ACC112 (cell line): ENCODE data around the gene NCK2.

ENCODE experiments used
- H2AFZ ChIP-seq: fragments of 200-600 bp; sonication (generic); one replicate; pipeline ENCODE4 v1.6.0; 2017; ENCODE audit warnings: antibody characterized with exemption, low read length; ENCODE audit not compliant: unreplicated experiment
- H3K27ac ChIP-seq: fragments of 200-600 bp; sonication (generic); 2 replicates; pipeline ENCODE4 v1.5.1; 2014; ENCODE audit warnings: low read depth, mild to moderate bottlenecking, antibody characterized with exemption, low read length, moderate library complexity
- H3K27me3 ChIP-seq: fragments of 200-600 bp; sonication (generic); 2 replicates; pipeline ENCODE4 v1.6.1; 2014; ENCODE audit warnings: mild to moderate bottlenecking, antibody characterized with exemption, low read length, moderate library complexity, mixed read lengths; ENCODE audit not compliant: insufficient read depth
- H3K36me3 ChIP-seq: fragments of 200-600 bp; sonication (generic); 2 replicates; pipeline ENCODE4 v1.6.1; 2016; ENCODE audit warnings: mild to moderate bottlenecking, antibody characterized with exemption, low read length, moderate library complexity, mixed read lengths; ENCODE audit not compliant: insufficient read depth
- H3K4me1 ChIP-seq: fragments of 200-600 bp; sonication (generic); one replicate; pipeline ENCODE4 v1.6.1; 2016; ENCODE audit warnings: low read length, mixed read lengths; ENCODE audit not compliant: insufficient read depth, unreplicated experiment, control insufficient read depth
- H3K4me3 ChIP-seq: fragments of 200-600 bp; sonication (generic); 2 replicates; pipeline ENCODE4 v1.5.1; 2014; ENCODE audit warnings: mild to moderate bottlenecking, low read depth, low read length
- H3K79me2 ChIP-seq: fragments of 200-600 bp; sonication (generic); one replicate; pipeline ENCODE4 v1.6.0; 2016; ENCODE audit warnings: low read length; ENCODE audit not compliant: control insufficient read depth, unreplicated experiment, insufficient read depth

Gene NCK2

GRCh38 chr2:105744909-105745853, at the start of gene NCK2:
Gene NCK2 (plus strand): TSS chr2:105744912. CDS start chr2:105855064, 110,152 bp downstream.
- H3K4me3 ChIP-seq: peak within 1 kb of the TSS; percentile 84
- H3K79me2 ChIP-seq: peaks cover 30% of the 10 kb centered on the region
- H3K27ac ChIP-seq: no peak within 1 kb of the TSS
- peaks cover 21% of the 10 kb centered on the region for H3K27me3 ChIP-seq
- H3K36me3 ChIP-seq: no peaks in the 10 kb centered on the region
- H2AFZ ChIP-seq: peak within 1 kb of the TSS; percentile 86
- H3K4me1 ChIP-seq: peaks cover 15% of the 10 kb centered on the region

DNA sequence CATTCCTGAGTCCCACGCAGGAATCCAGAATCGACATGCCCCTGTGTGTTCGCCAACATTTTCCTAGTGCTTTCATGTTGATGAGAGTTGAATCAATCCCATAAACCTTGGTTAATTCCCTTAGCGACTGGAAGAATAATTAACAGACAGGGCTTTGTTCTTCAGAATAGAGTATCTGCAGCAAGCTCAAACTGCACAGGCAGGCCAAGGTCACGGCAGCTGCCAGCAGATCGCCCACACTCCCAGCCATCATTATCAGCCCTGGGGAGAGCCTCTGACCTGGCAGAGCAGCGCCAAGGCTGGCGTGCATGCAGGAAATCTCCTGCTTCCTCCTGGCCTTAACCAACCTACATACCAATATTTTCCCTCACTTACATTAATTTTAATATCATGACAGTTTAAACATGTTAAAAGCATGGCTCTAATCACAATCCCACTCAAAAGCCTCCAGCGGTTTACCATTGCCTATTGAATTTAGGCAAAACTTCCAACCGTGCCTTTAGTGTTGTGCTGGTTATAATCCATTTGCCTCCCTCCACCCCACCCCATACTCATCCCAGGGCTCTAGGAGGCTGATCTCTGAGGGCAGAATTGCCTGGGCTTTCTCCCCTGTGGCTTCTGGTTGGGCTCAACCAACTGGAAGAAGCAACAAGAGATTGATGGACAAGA, 46.8 kb upstream of the NCK2 start:
- H3K79me2 ChIP-seq: no peaks in the 10 kb centered on the region
- H3K4me3 ChIP-seq: no peak overlapping the region
- no peak overlapping the region for H3K27ac ChIP-seq
- no peaks in the 10 kb centered on the region for H3K4me1 ChIP-seq
- no peak overlapping the region for H2AFZ ChIP-seq
- no peaks in the 10 kb centered on the region for H3K36me3 ChIP-seq
- peaks cover 90% of the 10 kb centered on the region for H3K27me3 ChIP-seq

- no peaks in the 10 kb centered on the region for H3K79me2 ChIP-seq
- H3K36me3 ChIP-seq: no peaks in the 10 kb centered on the region
- H3K27ac ChIP-seq: no peak overlapping the region
- no peaks in the 10 kb centered on the region for H3K4me1 ChIP-seq
- H2AFZ ChIP-seq: no peak overlapping the region
- H3K27me3 ChIP-seq: peaks cover 97% of the 10 kb centered on the region
- H3K4me3 ChIP-seq: no peak overlapping the region
Observed at GRCh38 chr2:105698820-105699219, 45.9 kb upstream of the NCK2 start.

- no peak overlapping the region for H3K4me3 ChIP-seq
- H2AFZ ChIP-seq: no peak overlapping the region
- peaks cover 92% of the 10 kb centered on the region for H3K27me3 ChIP-seq
- no peaks in the 10 kb centered on the region for H3K36me3 ChIP-seq
- H3K4me1 ChIP-seq: no peaks in the 10 kb centered on the region
- H3K27ac ChIP-seq: no peak overlapping the region
- H3K79me2 ChIP-seq: no peaks in the 10 kb centered on the region
Observed at GRCh38 chr2:105701042-105701441, 43.7 kb upstream of the NCK2 start.

- H3K36me3 ChIP-seq: no peaks in the 10 kb centered on the region
- H3K27me3 ChIP-seq: peaks cover 51% of the 10 kb centered on the region
- H2AFZ ChIP-seq: no peak overlapping the region
- no peak overlapping the region for H3K27ac ChIP-seq
- peaks cover 7% of the 10 kb centered on the region for H3K4me1 ChIP-seq
- H3K79me2 ChIP-seq: no peaks in the 10 kb centered on the region
- H3K4me3 ChIP-seq: no peak overlapping the region
Observed at GRCh38 chr2:105708697-105709096, 36.0 kb upstream of the NCK2 start.

DNA sequence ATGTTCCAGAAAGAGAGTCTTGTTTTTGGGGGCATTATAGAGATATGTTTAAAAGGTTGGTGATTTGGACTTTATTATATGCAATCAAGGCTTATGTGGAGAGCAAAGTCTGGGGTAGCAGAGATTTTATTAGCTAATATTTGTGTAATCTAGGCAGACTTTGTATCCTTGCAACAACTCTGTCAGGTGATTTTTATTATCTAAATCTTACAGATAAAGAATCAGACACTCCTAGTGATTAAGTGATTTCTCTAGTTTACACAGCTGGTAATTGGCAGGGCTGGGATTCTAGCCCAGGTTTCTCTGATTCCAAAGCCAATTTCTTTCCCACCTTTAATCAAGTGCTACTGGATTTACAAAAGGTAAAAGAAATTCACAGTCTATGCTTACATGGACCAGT, 33.3 kb upstream of the NCK2 start:
- Histone ChIP-seq H3K4me1 (peaks cover 7% of the 10 kb centered on the region), H3K79me2 (no peaks in the 10 kb centered on the region), H3K27me3 (peaks cover 48% of the 10 kb centered on the region), H3K36me3 (no peaks in the 10 kb centered on the region), H2AFZ (no peak overlapping the region), H3K27ac (no peak overlapping the region), H3K4me3 (no peak overlapping the region)

GRCh38 chr2:105712166-105712915, 32.4 kb upstream of the NCK2 start:
- H3K27me3 ChIP-seq: peaks cover 54% of the 10 kb centered on the region
- no peak overlapping the region for H3K27ac ChIP-seq
- H3K79me2 ChIP-seq: no peaks in the 10 kb centered on the region
- H3K4me1 ChIP-seq: peaks cover 7% of the 10 kb centered on the region
- H3K4me3 ChIP-seq: no peak overlapping the region
- H2AFZ ChIP-seq: no peak overlapping the region
- H3K36me3 ChIP-seq: no peaks in the 10 kb centered on the region

DNA sequence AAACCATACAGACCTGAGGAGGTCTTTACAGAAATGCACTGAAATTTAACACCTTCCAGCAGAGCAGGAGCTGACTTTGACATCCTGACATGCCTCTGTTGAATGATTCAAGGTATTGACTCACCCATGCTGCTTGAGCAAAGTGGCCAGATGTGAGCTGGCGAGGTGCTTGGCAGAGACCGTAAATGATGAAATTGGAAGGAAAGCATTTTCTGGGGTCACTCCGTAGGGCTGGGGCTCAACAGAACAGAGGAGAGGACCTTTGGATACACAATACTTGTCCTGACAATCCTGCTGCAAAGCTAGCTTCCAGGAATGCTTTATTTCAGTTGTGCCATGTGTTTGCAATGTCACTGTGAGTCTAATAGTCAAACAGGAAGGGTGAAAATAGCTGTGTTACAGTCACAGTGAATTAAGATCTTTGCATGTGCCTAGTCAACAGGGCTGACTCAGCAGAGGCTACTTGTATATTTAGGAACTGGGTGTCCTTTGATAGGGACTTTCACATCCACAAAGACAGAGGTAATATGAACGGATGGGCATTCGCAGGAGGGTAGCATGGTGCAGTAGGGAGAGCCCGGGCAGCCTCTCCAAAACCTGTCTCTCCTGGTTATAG, 31.6 kb upstream of the NCK2 start:
- Histone ChIP-seq H3K79me2 (no peaks in the 10 kb centered on the region), H3K27ac (no peak overlapping the region), H3K36me3 (no peaks in the 10 kb centered on the region), H3K4me3 (no peak overlapping the region), H2AFZ (no peak overlapping the region), H3K27me3 (peaks cover 60% of the 10 kb centered on the region), H3K4me1 (peaks cover 7% of the 10 kb centered on the region)

- no peak overlapping the region for H2AFZ ChIP-seq
- H3K79me2 ChIP-seq: no peaks in the 10 kb centered on the region
- H3K4me3 ChIP-seq: no peak overlapping the region
- H3K36me3 ChIP-seq: no peaks in the 10 kb centered on the region
- H3K27ac ChIP-seq: no peak overlapping the region
- peaks cover 7% of the 10 kb centered on the region for H3K4me1 ChIP-seq
- H3K27me3 ChIP-seq: peaks cover 60% of the 10 kb centered on the region
Observed at GRCh38 chr2:105714141-105714540, 30.6 kb upstream of the NCK2 start.

DNA sequence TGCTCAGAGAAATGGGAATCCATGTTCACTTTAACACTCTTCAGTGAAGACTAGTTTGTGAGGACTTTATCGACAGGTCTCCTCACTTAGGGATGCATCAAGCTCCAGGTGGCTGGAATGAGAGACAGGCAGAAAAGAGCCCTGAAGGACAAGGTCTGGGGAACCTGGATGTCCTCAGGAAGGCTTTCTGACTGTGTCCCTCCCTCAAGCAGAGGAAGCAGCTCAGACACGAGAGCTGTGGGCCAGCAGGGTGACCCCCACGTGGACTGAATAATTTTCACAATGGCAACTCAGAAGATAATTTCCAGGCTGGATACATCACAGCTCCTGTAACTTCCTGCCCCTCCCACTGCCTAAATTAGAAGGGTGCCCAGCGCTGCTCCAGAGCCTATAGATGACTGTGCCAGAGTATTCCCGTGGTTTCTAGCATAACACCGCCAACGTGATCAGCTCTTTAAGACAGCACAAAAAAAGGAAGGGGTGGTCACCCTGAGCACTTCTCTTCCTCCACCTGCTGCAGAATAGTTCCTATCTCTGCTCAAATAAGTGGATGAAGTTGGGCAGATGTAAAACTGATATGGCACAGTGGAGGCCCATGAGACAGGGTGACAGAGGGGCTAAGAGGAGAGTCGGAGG, 25.7 kb upstream of the NCK2 start:
- H3K79me2 ChIP-seq: no peaks in the 10 kb centered on the region
- no peak overlapping the region for H3K27ac ChIP-seq
- peaks cover 72% of the 10 kb centered on the region for H3K27me3 ChIP-seq
- H3K4me3 ChIP-seq: no peak overlapping the region
- H3K36me3 ChIP-seq: no peaks in the 10 kb centered on the region
- H3K4me1 ChIP-seq: no peaks in the 10 kb centered on the region
- H2AFZ ChIP-seq: no peak overlapping the region
